HG02642 (cell line): ENCODE data around the gene AK5.
"Not testable (repeated sequence)": the region's sequence is repeated elsewhere in the genome, so short reads cannot be mapped to it uniquely, and the experiment has no call there.

Source experiments
- ATAC-seq: cut with Tn5 transposase; IDR thresholded peaks from one replicate; pipeline ENCODE4 v1.9.1; 2021; ENCODE audit warnings: mild to moderate bottlenecking; ENCODE audit not compliant: unreplicated experiment, poor library complexity

Gene AK5

DNA sequence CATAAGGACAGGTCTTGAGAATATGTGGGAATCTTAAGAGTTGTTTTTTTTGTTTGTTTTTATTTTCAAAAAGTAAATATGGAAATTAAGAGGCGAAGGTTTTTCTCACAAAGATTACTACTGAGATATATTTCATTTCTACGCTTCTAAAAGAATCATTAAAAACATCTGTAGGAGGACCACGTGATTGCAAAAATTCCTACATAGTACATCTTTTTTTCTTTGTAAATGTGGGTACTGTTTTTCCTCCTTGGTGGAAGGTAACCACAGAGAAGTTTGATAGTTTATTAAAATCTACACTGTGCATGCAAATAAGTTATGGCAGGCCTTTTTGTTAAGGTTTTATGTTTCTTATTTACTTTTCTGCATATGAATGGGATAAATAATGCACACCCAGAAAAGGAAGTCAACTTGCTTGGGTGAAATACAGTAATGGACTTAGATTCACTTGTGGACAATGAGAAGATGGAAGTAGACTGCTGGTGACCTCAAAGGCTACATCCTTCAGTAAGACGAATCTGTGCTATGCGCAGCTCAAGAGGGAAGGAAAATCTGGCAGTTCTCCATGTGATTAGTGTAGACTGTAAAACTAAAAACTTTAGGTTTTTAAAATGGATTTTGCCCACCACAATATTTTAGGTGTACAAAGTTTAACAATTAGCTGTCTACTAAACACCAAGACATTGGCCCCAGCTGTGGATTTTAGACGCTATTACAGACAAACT lies 2.0 kb downstream of the AK5 start:
- no peak for ATAC-seq

DNA sequence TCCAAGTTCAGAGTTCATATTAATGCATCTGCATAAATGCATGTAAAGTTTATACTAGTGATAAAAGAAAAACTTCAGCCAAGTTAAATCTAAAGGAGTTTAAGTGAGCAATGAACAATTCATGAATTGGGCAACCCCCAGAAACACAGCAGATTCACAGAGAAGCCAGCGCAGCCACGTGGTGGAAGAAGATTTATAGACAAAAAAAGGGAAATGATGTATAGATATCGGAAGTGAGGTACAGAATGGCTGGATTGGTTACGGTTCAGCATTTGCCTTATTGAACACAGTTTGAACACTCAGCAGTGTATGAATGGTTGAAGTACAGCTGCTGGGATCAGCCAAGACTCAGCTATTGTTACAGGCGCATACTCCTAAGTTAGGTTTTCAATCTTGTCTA lies 5.7 kb downstream of the AK5 start:
- ATAC-seq = no peak

DNA sequence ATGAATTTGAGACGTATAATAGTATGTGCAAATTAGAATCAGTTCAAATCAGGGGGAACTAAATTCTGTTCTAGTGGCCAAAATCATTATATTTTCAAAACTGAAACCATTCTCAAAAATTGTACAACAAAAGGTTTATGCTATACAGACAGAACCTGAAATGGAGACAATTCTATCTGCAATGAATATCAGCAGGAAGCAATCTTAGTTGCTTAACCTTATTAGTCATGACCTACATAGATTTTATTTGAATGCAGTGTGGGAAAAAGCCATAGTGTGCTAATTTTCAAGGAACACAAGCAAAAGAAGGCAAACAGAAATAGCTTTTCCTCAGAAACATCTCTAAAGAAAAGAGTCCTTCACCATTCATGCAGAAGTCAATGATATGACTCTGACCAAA lies 6.5 kb downstream of the AK5 start:
- no peak for ATAC-seq

GRCh38 chr1:77290576-77290975 lies 8.8 kb downstream of the AK5 start:
- no peak for ATAC-seq

DNA sequence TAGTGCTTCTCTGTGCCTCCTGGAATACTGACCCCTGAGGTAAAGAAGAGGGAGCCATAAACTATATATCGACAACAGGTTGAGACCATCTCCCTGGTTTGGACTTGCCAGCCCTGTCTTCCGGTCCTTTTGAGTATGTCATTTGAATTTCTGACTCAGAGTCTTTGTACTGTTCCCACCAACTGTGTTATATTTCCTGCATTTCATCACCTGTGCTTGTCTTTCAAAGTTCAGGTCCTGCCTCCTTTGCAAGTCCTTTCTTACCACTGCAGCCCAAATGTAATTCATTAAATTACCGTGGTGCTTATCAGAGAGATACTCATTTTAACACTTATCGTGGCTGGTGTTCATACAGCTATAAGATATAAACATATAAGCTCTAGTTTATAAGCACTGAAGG lies 10.7 kb downstream of the AK5 start:
- ATAC-seq = no peak

DNA sequence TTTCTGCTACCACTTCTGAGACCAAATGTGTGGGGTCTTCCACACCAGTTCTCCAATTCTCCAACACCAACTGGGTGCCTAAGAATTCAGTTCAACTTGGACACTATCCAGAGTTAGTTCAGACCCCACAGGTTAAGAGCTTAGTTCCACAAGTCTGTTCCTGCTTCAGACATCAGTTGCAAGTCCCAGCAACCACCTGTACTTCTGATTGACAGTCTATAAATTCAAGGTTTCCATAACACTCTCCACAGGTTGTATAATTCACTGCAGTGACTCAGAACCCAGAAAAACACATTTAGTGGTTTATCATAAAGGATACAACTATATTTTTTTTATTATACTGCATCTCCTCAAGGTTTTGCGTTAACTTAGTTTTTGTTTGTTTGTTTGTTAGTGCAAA lies 18.7 kb downstream of the AK5 start:
- ATAC-seq = no peak

DNA sequence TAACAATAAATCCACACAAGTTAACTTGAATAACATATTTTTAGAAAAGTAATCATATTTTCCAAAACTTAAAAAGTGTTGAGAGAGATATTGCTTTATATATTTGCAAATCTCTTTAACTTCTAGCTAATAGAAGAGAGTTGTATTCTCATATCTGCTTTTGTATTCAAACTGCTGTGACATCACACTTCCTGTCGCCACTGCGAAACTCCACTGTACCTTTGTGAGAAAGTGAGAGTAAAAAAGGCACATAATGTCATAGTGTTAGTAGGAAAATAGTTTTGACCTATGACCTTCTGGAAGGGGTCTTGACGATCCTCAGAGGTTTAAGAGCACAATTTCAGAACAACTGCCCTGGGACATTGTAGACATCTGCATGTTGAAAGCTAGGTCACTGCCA lies 21.6 kb downstream of the AK5 start:
- ATAC-seq = no peak

- no peak for ATAC-seq
These were observed 27.2 kb downstream of the AK5 start for GRCh38 chr1:77308889-77309621.

DNA sequence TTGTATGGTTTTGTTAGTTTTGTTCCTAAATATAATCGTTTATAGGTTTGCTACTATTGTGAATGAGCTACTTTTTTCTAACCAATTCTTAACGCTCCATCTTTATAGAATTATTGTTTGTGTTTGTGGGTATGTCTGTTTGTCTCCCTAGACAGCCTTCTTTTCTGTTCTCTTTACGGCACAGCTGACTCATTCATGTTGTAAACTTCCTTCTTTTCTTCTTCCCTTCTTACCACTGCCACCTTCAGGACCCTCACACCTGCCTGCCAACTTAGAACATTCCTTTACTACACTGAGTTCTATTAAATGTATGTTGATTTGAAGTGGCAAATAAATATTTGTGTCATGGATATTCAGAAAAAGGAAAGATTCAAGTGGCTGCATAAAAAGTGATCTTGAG lies 29.1 kb downstream of the AK5 start:
- ATAC-seq = no peak

- ATAC-seq = not testable (repeated sequence)
These were observed 30.5 kb downstream of the AK5 start for GRCh38 chr1:77312364-77312763.

DNA sequence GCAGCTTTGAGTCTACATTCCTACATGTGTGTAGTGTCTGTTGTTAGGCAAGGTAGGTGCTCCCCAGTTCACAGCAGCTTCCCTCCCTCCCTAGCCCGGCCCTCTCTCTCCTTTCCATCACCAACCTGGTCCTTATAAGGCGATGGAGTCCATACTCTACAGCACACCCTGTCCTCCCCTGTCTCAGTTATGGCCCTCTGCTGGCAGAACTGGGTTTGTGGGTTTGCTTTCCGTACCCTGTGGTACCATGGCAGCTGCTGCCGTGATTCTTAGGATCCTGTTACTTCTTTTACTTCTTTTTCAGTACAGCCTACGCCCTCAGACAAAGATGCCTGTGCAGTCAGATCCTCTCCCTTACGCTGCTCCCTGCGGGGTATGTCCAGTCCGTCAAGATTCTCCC lies 31.7 kb downstream of the AK5 start:
- peak; percentile 73 for ATAC-seq

- ATAC-seq = no peak
These were observed 34.2 kb downstream of the AK5 start for GRCh38 chr1:77316006-77316405.

GRCh38 chr1:77316966-77317365 lies 35.1 kb downstream of the AK5 start:
- no peak for ATAC-seq

GRCh38 chr1:77319036-77319705 lies 37.4 kb downstream of the AK5 start:
- ATAC-seq = no peak

GRCh38 chr1:77322061-77322900 lies 40.5 kb downstream of the AK5 start:
- ATAC-seq = no peak

DNA sequence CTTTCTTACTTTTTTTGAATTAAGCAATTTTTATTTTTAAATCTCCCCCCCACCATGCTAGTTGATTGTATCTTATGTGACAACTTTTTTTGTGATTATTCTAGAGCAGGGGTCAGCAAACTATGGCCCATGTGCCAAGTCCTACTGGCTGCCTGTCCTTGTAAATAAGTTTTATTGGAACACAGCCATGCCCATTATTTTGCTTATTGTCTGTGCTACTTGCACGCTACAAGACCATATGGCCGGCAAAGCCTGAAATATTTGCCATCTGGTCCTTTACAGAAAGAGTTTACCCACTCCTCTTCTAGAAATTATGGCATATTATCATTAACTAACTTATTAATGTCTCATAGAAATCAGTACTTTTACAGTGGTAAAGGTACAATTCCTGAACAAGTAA lies 51.7 kb downstream of the AK5 start:
- ATAC-seq = no peak

DNA sequence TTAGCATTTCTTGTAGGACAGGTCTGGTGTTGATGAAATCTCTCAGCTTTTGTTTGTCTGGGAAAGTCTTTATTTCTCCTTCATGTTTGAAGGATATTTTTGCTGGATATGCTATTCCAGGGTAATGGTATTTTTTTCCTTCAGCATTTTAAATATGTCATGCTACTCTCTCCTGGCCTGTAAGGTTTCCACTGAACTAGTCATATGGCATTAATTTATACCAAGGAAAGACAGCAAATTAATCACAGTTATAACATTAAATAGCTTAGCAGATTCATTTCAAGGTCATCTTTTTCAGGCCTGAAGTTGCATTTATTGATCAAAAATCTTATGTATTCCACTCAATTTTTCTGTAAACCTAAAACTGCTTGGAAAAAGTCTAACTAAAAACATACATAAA lies 54.9 kb downstream of the AK5 start:
- ATAC-seq = no peak

DNA sequence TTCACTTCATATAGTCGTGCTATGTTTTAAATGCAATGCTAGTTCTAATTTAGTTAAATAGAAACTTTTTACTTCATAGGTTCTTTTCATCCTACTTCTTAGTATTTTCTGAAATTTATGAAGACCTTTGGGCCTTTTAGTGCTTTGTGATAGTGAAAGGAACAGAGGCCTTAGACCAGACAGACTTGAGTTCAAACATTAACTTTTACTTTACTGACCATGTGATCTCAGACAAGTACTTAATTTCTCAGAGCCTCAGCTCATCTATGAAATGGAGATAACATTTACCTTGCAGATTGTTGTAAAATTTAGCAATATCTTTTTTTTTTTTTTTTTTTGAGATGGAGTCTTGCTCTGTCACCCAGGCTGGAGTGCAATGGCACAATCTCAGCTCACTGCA lies 57.5 kb downstream of the AK5 start:
- no peak for ATAC-seq

DNA sequence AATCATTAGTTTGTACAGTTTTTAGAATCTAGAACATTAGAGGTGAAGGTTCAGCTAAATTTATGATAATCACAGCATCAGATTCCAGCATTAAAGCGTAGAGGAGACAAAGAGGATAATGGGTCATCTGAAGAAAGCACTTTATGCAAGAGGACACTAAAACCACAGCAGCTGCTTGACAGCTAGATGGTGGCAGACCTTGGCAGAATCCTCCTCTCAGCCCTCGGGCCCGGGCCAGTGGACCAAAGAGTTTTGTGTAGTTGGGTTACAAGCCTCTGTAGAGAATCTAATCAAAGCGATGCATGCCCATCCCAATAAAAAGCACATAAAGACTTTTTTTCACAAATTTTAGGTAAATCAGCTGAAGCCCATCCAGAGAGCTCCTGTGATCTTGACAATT lies 59.4 kb downstream of the AK5 start:
- ATAC-seq = no peak

GRCh38 chr1:77342745-77343144 lies 60.9 kb downstream of the AK5 start:
- no peak for ATAC-seq

DNA sequence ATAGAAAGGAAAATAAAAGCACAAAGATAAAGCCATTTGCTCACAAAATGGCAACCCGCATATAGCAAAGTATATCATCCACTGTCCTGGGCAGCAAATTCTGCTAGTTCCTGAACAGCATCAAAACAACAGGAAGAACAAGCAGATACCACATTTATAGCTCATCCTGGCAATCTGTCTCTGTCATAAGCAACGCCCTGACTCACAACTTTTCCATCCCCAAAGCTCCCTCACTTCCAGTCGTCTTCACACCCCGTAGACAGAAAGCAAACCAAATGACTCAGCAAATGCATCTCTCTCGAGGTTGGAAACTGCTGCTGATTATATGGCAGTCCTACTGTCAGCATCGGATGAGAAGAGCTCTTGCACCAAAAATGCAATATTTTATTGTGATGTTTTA lies 65.8 kb downstream of the AK5 start:
- ATAC-seq = no peak
